Neuronal stem cell (in vitro differentiated cells): ENCODE data around the gene DCAF8L1.

Experiments used
- DNase-seq: peaks from one replicate; pipeline ENCODE4 v3.0.0-alpha.2; 2013; ENCODE audit warnings: low spot score
- H2AFZ ChIP-seq: one replicate; pipeline ENCODE4 v1.6.1; 2013; ENCODE audit warnings: mild to moderate bottlenecking, low read length, inconsistent platforms
- H2AK5ac ChIP-seq: 2 replicates; pipeline ENCODE4 v1.6.1; 2013; ENCODE audit warnings: low read depth, mild to moderate bottlenecking, inconsistent platforms, low read length, moderate library complexity, mixed read lengths
- H2BK120ac ChIP-seq: 2 replicates; pipeline ENCODE4 v1.6.1; 2013; ENCODE audit warnings: low read depth, mild to moderate bottlenecking, inconsistent platforms, low read length, moderate library complexity, mixed read lengths
- H2BK12ac ChIP-seq: one replicate; pipeline ENCODE4 v1.6.1; 2013; ENCODE audit warnings: low read length, inconsistent platforms
- H2BK15ac ChIP-seq: 2 replicates; pipeline ENCODE4 v1.6.1; 2013; ENCODE audit warnings: mild to moderate bottlenecking, low read length, inconsistent platforms, mixed read lengths
- H2BK5ac ChIP-seq: one replicate; pipeline ENCODE4 v1.6.1; 2013; ENCODE audit warnings: inconsistent platforms, mild to moderate bottlenecking, low read length, moderate library complexity
- H3K14ac ChIP-seq: one replicate; pipeline ENCODE4 v1.6.1; 2013; ENCODE audit warnings: low read length, inconsistent platforms
- H3K18ac ChIP-seq: 2 replicates; pipeline ENCODE4 v1.6.1; 2013; ENCODE audit warnings: low read length, inconsistent platforms
- H3K23ac ChIP-seq: 2 replicates; pipeline ENCODE4 v1.6.1; 2013; ENCODE audit warnings: low read depth, mild to moderate bottlenecking, mixed read lengths, low read length, inconsistent platforms; ENCODE audit not compliant: poor library complexity
- H3K27ac ChIP-seq: replicated peaks from 3 replicates; pipeline ENCODE4 v1.5.1; 2013; ENCODE audit warnings: low read length, inconsistent platforms
- H3K27me3 ChIP-seq, 3 experiments: 2 replicates each; pipeline ENCODE4 v1.6.1; 2013; ENCODE audit warnings: low read length in 3 of 3, mild to moderate bottlenecking in 2 of 3, inconsistent platforms in 1 of 3, low read depth in 1 of 3, mixed read lengths in 1 of 3, moderate library complexity in 1 of 3; ENCODE audit not compliant: control insufficient read depth in 3 of 3, insufficient read depth in 3 of 3
- H3K36me3 ChIP-seq, 2 donors: replicated peaks in 1 of 2; 2 replicates each; pipeline ENCODE4 v1.6.1; 2013; ENCODE audit warnings: low read length in 2 of 2; ENCODE audit not compliant: control insufficient read depth in 2 of 2, insufficient read depth in 2 of 2
- H3K4ac ChIP-seq: 2 replicates; pipeline ENCODE4 v1.6.1; 2013; ENCODE audit warnings: inconsistent platforms, mild to moderate bottlenecking, low read length, moderate library complexity
- H3K4me1 ChIP-seq, 2 donors: 1 replicate in 1 of 2; 2 replicates in 1 of 2; pipeline ENCODE4 v1.6.1; 2013; ENCODE audit warnings: low read length in 2 of 2, low read depth in 1 of 2; ENCODE audit not compliant: control insufficient read depth in 2 of 2, insufficient read depth in 1 of 2
- H3K4me2 ChIP-seq: one replicate; pipeline ENCODE4 v1.6.1; 2013; ENCODE audit warnings: mild to moderate bottlenecking, low read length, inconsistent platforms; ENCODE audit not compliant: insufficient read depth, poor library complexity, severe bottlenecking
- H3K4me3 ChIP-seq, 2 donors: 2 replicates each; pipeline ENCODE4 v1.5.1; 2013; ENCODE audit warnings: low read length in 2 of 2, mild to moderate bottlenecking in 2 of 2, inconsistent platforms in 1 of 2, moderate library complexity in 1 of 2
- H3K79me1 ChIP-seq: one replicate; pipeline ENCODE4 v1.6.1; 2013; ENCODE audit warnings: low read depth, mild to moderate bottlenecking, inconsistent platforms, low read length, moderate library complexity
- H3K9ac ChIP-seq: one replicate; pipeline ENCODE4 v1.6.1; 2013; ENCODE audit warnings: mild to moderate bottlenecking, low read depth, low read length, inconsistent platforms; ENCODE audit not compliant: poor library complexity
- H3K9me3 ChIP-seq, 2 donors: replicated peaks in 1 of 2; 2 replicates each; pipeline versions ENCODE3 to v1.6.1; 2013; ENCODE audit warnings: low read length in 2 of 2, mild to moderate bottlenecking in 2 of 2, inconsistent platforms in 1 of 2, low read depth in 1 of 2, mixed read lengths in 1 of 2, moderate library complexity in 1 of 2; ENCODE audit not compliant: control insufficient read depth in 2 of 2, insufficient read depth in 1 of 2
- H4K8ac ChIP-seq: one replicate; pipeline ENCODE4 v1.6.1; 2013; ENCODE audit warnings: low read depth, mild to moderate bottlenecking, inconsistent platforms, low read length, moderate library complexity
- H4K91ac ChIP-seq: one replicate; pipeline ENCODE4 v1.6.1; 2013; ENCODE audit warnings: low read length, low read depth, mild to moderate bottlenecking, inconsistent platforms; ENCODE audit not compliant: poor library complexity
- WGBS, 2 donors: extraction: QIAGEN DNeasy Blood & Tissue Kit; methylation state at CpG; one replicate each; pipeline ENCODE4 v1.1.7; 2013; ENCODE audit warnings: missing lambda C conversion rate in 2 of 2, mixed read lengths in 1 of 2; ENCODE audit not compliant: insufficient read length in 2 of 2, insufficient replicate concordance in 1 of 2; ENCODE audit errors: extremely low coverage in 2 of 2; 5-methylcytosine and 5-hydroxymethylcytosine counted together

DCAF8L1 gene

GRCh38 chrX:28010875-28011274, 29.6 kb upstream of the DCAF8L1 start:
- no peak overlapping the region for H3K9ac ChIP-seq
- no peak overlapping the region for H2AFZ ChIP-seq
- H2AK5ac ChIP-seq = no peak overlapping the region
- no peak overlapping the region for H2BK5ac ChIP-seq
- no peaks in the 10 kb centered on the region for H3K36me3 ChIP-seq
- no peaks in the 10 kb centered on the region for H3K27me3 ChIP-seq
- no peak overlapping the region for H2BK120ac ChIP-seq
- no peak overlapping the region for H3K23ac ChIP-seq
- H3K9me3 ChIP-seq = no peaks in the 10 kb centered on the region
- no peak overlapping the region for H3K4ac ChIP-seq
- H3K4me2 ChIP-seq = no peak overlapping the region
- H4K91ac ChIP-seq = no peak overlapping the region
- no peak overlapping the region for H4K8ac ChIP-seq
- no peaks in the 10 kb centered on the region for H3K4me1 ChIP-seq
- no peaks in the 10 kb centered on the region for H3K79me1 ChIP-seq
- H3K14ac ChIP-seq = no peak overlapping the region
- H3K18ac ChIP-seq = no peak overlapping the region
- no peak overlapping the region for H2BK12ac ChIP-seq
- no peak overlapping the region for H3K4me3 ChIP-seq
- no peak for DNase-seq
- no peak overlapping the region for H2BK15ac ChIP-seq
- no CpG with 5 or more reads among the region's 2 CpGs for WGBS, 2 donors
- H3K27ac ChIP-seq = no peak overlapping the region

DNA sequence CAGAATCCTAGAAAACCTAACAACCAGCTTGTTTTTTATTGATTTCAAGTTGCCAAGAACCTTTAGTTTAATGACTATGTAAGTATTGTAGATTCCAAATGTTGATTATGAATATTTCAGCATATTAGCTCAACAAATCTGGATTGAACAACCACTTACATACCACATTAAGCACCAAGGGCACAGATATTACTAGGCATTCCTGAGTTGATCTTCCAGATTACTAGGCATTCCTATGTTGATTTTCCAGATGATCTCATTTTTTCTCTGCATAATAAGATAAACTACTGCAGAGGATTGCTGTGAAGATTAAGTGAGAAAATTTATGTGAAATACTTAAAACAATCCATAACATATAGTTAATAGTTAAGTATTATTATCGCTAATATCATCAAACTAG, 17.4 kb upstream of the DCAF8L1 start:
- Histone ChIP-seq H3K4ac (no peak overlapping the region), H4K91ac (no peak overlapping the region), H3K27me3 (no peaks in the 10 kb centered on the region), H2BK5ac (no peak overlapping the region), H2BK12ac (no peak overlapping the region), H3K36me3 (no peaks in the 10 kb centered on the region), H2BK15ac (no peak overlapping the region), H3K23ac (no peak overlapping the region), H3K27ac (no peak overlapping the region), H3K18ac (no peak overlapping the region), H2BK120ac (no peak overlapping the region), H3K4me3 (no peak overlapping the region), H3K4me1 (no peaks in the 10 kb centered on the region), H4K8ac (no peak overlapping the region), H2AFZ (no peak overlapping the region), H3K14ac (no peak overlapping the region), H2AK5ac (no peak overlapping the region), H3K9me3 (no peaks in the 10 kb centered on the region), H3K79me1 (no peaks in the 10 kb centered on the region), H3K4me2 (no peak overlapping the region), H3K9ac (no peak overlapping the region)
- no CpG with 5 or more reads among the region's 1 CpG for WGBS, 2 donors
- no peak for DNase-seq

DNA sequence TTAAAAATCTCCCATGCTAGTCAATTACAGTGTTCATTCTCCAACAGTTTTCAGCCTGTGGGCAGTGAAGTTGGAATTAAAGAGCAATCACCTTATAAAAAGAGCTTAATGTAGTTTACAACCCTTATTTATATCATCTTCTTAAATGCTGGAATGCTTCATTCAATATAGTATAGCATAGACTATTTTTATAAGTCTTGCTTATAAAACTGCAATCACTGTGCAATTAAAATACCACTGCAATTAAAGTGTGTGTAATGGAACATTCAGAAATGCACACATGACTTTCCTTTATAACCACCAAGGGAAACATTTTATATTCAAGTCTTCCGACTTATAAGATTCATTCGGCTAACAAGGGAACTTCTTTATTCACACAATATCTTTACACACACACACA, 16.4 kb upstream of the DCAF8L1 start:
- Histone ChIP-seq H3K4ac (no peak overlapping the region), H3K18ac (no peak overlapping the region), H3K36me3 (no peaks in the 10 kb centered on the region), H3K23ac (no peak overlapping the region), H2BK15ac (no peak overlapping the region), H3K4me3 (no peak overlapping the region), H3K4me1 (no peaks in the 10 kb centered on the region), H2BK120ac (no peak overlapping the region), H2AFZ (no peak overlapping the region), H2BK12ac (no peak overlapping the region), H3K9me3 (no peaks in the 10 kb centered on the region), H2BK5ac (no peak overlapping the region), H3K79me1 (no peaks in the 10 kb centered on the region), H2AK5ac (no peak overlapping the region), H3K9ac (no peak overlapping the region), H3K27me3 (no peaks in the 10 kb centered on the region), H3K14ac (no peak overlapping the region), H3K4me2 (no peak overlapping the region), H3K27ac (no peak overlapping the region), H4K8ac (no peak overlapping the region), H4K91ac (no peak overlapping the region)
- no CpG with 5 or more reads among the region's 2 CpGs for WGBS, 2 donors
- DNase-seq = no peak

DNA sequence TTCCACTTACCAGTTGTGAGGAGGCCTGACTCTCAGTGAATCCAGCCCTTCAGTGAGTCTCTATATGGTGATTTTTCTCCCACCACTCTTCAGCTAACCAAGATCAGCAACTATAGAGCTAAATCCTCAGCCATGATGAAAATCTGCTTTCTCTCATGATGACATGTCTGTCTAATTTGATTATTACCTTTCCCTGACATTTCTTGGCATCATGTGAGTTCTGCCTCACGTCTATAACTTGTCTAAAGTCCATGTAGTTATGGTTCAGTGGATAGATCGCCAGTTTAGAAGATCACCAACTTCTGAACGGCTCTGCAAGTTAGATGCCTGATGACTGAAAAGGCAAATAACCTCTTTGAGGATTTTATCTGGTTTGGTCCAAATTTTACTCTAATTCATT, 14.9 kb upstream of the DCAF8L1 start:
- H2AK5ac ChIP-seq = no peak overlapping the region
- H3K4me2 ChIP-seq = no peak overlapping the region
- no peak overlapping the region for H2AFZ ChIP-seq
- DNase-seq = no peak
- WGBS, 2 donors = no CpG with 5 or more reads among the region's 3 CpGs
- H3K9ac ChIP-seq = no peak overlapping the region
- H3K14ac ChIP-seq = no peak overlapping the region
- no peaks in the 10 kb centered on the region for H3K9me3 ChIP-seq
- H4K8ac ChIP-seq = no peak overlapping the region
- no peak overlapping the region for H2BK15ac ChIP-seq
- no peak overlapping the region for H3K4ac ChIP-seq
- no peak overlapping the region for H3K23ac ChIP-seq
- H3K79me1 ChIP-seq = no peaks in the 10 kb centered on the region
- no peak overlapping the region for H3K4me3 ChIP-seq
- no peak overlapping the region for H4K91ac ChIP-seq
- H3K27me3 ChIP-seq = no peaks in the 10 kb centered on the region
- no peaks in the 10 kb centered on the region for H3K36me3 ChIP-seq
- no peak overlapping the region for H2BK12ac ChIP-seq
- H2BK120ac ChIP-seq = no peak overlapping the region
- no peak overlapping the region for H3K27ac ChIP-seq
- H2BK5ac ChIP-seq = no peak overlapping the region
- H3K4me1 ChIP-seq = no peaks in the 10 kb centered on the region
- H3K18ac ChIP-seq = no peak overlapping the region
